K562 (cell line): ENCODE results near the gene CSMD2. TPM values are rescaled to one million over a fixed set of nuclear protein-coding genes. Genes with fewer than 3 reads are reported as not detected.

Source experiments
- KAT2B ChIP-seq: IDR thresholded peaks from one replicate; pipeline ENCODE4 v1.6.1; 2012; ENCODE audit warnings: low read depth, mild to moderate bottlenecking, control low read depth, inconsistent platforms, low read length, moderate library complexity
- polyA plus RNA-seq, 8 experiments: library from polyadenylated mRNA; depleted of rRNA in 4 of 8; stranded (reverse) in 5 of 8; unstranded in 3 of 8; fragments of >200 nt; fragmentation: Nextera tagmentation in 2 of 8; fragmentation: Illumina TruSeq in 1 of 8; extraction: Ambion mirVana in 2 of 8; extraction: Trizol in 1 of 8; gene quantifications; 2 replicates each; pipeline versions ENCODE4 v1.2.1 to v1.2.3, GENCODE V29; 2011 to 2014; ENCODE audit warnings: inconsistent platforms in 1 of 8, missing spikeins in 1 of 8
- total RNA-seq, 7 experiments: library from RNA; depleted of rRNA in 6 of 7; stranded (reverse); fragments of >200 nt in 6 of 7; fragmentation: Illumina TruSeq in 2 of 7; extraction: Trizol in 2 of 7; gene quantifications; 2 replicates each; pipeline versions ENCODE4 v1.2.1 to v1.2.3, GENCODE V29; 2011 to 2021; ENCODE audit warnings: low replicate concordance in 1 of 7
- TF ChIP-seq, protein P1 (sequence below), 2 experiments: fragments of 450-650 bp in 1 of 2; sonication (generic) in 1 of 2; formaldehyde crosslinking in 1 of 2; IDR thresholded peaks; 2 replicates each; pipeline versions ENCODE4 v1.7.1 to v1.9.0; 2016 to 2022; ENCODE audit warnings: inconsistent platforms in 1 of 2, mild to moderate bottlenecking in 1 of 2, missing genetic modification reagents in 1 of 2

Gene CSMD2
- total and polyA plus RNA-seq, 9 of the 15 experiments (the other 6 are each of a cell fraction or from before 2014, with no cell fraction given): not detected

DNA sequence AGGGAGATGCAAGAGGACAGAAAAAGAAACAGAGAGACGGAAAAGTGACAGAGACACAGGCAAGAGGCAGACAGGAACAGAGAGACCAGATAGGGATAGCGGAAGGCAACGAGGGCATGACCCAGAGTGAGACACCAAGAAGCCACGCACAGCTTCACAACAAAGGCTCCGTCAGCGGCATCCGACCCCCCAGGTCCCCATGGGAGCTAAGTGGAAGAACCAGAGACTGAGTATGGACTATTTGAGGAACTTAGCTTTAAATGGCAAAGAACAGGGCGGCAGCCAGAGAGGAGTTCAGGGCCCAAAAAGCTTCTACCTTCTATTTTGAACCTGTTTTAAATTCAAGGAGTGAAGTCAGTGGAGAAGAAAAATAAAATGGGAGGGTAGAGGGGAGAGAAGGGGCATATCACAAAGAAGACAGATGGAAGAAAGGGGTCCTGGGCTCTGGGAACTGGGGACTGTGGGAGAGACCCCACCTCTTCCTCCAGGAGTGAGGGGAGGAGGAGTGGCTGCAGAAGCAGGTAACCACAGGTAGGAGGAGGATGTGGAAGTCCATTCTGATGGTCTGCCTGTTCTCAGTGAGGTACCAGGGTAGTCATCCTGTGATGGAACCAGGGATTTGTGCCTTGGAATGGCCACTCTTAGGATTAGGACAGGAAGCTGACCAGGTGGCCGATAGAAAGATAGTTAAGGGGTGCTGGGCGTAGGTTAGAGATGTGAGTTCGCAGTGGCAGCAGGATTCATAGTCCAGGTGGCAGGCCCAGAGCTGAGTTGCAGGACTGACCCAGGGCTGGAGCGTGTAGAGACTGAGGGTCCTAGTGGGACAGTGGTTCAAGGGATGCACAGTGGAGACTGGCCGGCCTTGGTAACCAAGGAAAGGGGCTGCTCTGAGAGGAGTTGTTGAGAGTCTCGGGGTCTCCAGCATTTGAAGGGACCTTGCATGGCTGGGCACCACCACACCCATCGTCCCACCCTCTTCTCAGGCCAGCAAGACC, 37.7 kb downstream of the CSMD2 start (continued):
- TF ChIP-seq, protein P1, sequence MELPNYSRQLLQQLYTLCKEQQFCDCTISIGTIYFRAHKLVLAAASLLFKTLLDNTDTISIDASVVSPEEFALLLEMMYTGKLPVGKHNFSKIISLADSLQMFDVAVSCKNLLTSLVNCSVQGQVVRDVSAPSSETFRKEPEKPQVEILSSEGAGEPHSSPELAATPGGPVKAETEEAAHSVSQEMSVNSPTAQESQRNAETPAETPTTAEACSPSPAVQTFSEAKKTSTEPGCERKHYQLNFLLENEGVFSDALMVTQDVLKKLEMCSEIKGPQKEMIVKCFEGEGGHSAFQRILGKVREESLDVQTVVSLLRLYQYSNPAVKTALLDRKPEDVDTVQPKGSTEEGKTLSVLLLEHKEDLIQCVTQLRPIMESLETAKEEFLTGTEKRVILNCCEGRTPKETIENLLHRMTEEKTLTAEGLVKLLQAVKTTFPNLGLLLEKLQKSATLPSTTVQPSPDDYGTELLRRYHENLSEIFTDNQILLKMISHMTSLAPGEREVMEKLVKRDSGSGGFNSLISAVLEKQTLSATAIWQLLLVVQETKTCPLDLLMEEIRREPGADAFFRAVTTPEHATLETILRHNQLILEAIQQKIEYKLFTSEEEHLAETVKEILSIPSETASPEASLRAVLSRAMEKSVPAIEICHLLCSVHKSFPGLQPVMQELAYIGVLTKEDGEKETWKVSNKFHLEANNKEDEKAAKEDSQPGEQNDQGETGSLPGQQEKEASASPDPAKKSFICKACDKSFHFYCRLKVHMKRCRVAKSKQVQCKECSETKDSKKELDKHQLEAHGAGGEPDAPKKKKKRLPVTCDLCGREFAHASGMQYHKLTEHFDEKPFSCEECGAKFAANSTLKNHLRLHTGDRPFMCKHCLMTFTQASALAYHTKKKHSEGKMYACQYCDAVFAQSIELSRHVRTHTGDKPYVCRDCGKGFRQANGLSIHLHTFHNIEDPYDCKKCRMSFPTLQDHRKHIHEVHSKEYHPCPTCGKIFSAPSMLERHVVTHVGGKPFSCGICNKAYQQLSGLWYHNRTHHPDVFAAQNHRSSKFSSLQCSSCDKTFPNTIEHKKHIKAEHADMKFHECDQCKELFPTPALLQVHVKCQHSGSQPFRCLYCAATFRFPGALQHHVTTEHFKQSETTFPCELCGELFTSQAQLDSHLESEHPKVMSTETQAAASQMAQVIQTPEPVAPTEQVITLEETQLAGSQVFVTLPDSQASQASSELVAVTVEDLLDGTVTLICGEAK (IDR thresholded peaks at IDR 0.05): no peak
- TF ChIP-seq, protein P1 (CRISPR knock-in tag; IDR thresholded peaks at IDR 0.05): no peak
- TF ChIP-seq KAT2B: no peak
